Body of pancreas (tissue), 4 donors: ENCODE measurements around the gene ANKRD35.

Experiments used
- POLR2A ChIP-seq, 3 donors: fragments of 450-650 bp; IDR thresholded peaks; one replicate each; pipeline ENCODE4 v1.6.1; 2016; ENCODE audit warnings: antibody characterized with exemption in 3 of 3, mild to moderate bottlenecking in 2 of 3
- TF ChIP-seq, protein P1 (sequence below), 7 experiments: fragments of 450-650 bp in 4 of 7; fragments of 200-600 bp in 3 of 7; sonication (generic) in 3 of 7; IDR thresholded peaks; one replicate each; pipeline ENCODE4 v1.5.1; 2016 to 2019; ENCODE audit warnings: antibody characterized with exemption in 7 of 7

- TF ChIP-seq, protein P1, sequence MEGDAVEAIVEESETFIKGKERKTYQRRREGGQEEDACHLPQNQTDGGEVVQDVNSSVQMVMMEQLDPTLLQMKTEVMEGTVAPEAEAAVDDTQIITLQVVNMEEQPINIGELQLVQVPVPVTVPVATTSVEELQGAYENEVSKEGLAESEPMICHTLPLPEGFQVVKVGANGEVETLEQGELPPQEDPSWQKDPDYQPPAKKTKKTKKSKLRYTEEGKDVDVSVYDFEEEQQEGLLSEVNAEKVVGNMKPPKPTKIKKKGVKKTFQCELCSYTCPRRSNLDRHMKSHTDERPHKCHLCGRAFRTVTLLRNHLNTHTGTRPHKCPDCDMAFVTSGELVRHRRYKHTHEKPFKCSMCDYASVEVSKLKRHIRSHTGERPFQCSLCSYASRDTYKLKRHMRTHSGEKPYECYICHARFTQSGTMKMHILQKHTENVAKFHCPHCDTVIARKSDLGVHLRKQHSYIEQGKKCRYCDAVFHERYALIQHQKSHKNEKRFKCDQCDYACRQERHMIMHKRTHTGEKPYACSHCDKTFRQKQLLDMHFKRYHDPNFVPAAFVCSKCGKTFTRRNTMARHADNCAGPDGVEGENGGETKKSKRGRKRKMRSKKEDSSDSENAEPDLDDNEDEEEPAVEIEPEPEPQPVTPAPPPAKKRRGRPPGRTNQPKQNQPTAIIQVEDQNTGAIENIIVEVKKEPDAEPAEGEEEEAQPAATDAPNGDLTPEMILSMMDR (IDR thresholded peaks at IDR 0.05), result peak; percentile 27 to 76 (median 46)
- peak; percentile 80 to 99 (median 98) for TF ChIP-seq POLR2A (IDR thresholded peaks at IDR 0.05)
These were observed 41.6 kb upstream of the ANKRD35 start, which contains the start of gene RBM8A for GRCh38 chr1:145927063-145927886.
